ENCODE data around the gene GIPC1. TPM values are rescaled to one million over a fixed set of nuclear protein-coding genes. Genes with fewer than 3 reads are reported as not detected.
A peak's percentile ranks its signal among the peaks of the same experiment; 100 is the strongest.

Gene GIPC1
- total RNA-seq, 1 donor from 2014 or later, result 107 TPM

DNA sequence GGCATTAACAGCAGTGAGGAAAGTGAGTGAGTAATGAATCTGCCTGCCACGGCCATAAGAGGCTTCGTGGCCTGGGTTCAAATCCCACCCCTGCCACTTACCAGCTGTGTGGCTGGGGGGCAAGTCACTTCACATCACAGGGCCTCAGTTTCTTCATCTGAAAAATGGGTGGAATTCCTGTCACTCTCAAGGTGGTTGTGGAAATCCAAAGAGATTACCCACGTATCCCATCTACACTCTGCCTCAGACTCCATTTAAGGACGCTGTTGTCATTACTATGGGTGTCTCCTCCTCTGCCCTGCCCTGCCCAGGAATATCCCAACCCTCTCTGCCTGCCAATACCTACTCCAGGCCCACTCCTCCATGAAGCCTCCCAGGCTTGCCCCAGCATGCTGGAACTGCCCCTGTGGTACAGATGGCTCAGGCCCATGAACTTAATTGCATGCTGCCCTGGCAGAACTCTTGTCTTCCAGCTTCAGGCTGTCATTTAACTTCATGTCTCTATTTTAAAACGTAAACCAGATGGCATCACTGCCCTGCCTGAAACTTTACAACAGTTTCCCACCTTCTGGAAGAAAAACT, 3.1 kb downstream of the GIPC1 start:
- Mint-ChIP-seq H3K36me3 (ENCODE audit: low read depth) (peaks cover 13% of the 10 kb centered on the region), H3K4me3 (ENCODE audit: unreplicated experiment) (no peak overlapping the region), H3K4me1 (ENCODE audit: low read depth) (peaks cover 30% of the 10 kb centered on the region), H3K9me3 (ENCODE audit: low read depth) (no peaks in the 10 kb centered on the region), H3K27me3 (ENCODE audit: low read depth) (no peaks in the 10 kb centered on the region), H3K27ac (ENCODE audit: unreplicated experiment) (no peak overlapping the region)
- TF ChIP-seq CTCF (IDR thresholded peaks at IDR 0.05), result no peak
- DNase-seq (ENCODE audit: low spot score), result no peak

GRCh38 chr19:14487370-14488125, 8.4 kb downstream of the GIPC1 start:
- no peak for DNase-seq (ENCODE audit: low spot score)

DNA sequence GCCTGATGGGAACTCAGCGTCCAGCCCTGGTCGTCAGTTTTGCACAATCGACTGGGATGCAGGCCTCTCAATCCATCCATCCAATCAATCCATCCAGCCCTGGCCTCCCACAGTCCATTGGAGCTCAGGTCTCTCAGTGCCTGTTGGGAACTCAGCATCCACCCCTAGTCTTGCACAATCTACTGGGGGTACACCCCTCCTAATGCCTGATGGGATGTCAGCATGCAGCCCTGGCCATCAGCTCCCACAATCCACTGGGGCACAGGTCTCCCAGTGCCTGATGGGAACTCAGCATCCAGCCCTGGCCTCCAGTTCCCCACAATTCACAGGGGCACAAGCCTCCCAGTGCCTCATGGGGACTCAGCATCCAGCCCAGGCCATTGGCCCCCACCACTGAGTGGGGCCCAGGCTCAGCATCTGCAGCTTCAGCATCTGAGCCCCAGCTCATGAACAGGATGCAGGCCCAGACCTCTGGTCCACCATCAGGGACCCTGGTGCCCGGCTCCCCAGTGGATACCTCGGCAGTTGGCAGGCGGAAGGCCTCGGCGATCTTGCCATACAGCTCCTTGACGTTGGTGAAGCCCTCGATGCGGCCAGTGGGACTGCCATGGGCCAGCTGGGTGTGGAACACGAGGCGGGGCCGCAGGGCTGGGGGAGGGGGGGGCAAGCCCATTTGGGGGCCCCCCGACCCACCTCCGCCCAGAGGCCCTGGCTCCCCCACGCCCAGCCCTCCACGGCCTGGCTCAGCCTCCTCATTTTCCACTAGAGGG, 13.6 kb downstream of the GIPC1 start:
- no peak for DNase-seq (ENCODE audit: low spot score)
- peaks cover 5% of the 10 kb centered on the region for H3K4me1 Mint-ChIP-seq (ENCODE audit: low read depth)
- H3K9me3 Mint-ChIP-seq (ENCODE audit: low read depth), result no peaks in the 10 kb centered on the region
- H3K27me3 Mint-ChIP-seq (ENCODE audit: low read depth), result no peaks in the 10 kb centered on the region
- peaks cover 14% of the 10 kb centered on the region for H3K36me3 Mint-ChIP-seq (ENCODE audit: low read depth)
- TF ChIP-seq CTCF (IDR thresholded peaks at IDR 0.05), result no peak
- no peak overlapping the region for H3K27ac Mint-ChIP-seq (ENCODE audit: unreplicated experiment)
- H3K4me3 Mint-ChIP-seq (ENCODE audit: unreplicated experiment), result no peak overlapping the region

More at GRCh38 chr19:14487370-14488125, 8.4 kb downstream of the GIPC1 start:
- Mint-ChIP-seq H3K9me3 (ENCODE audit: low read depth) (no peaks in the 10 kb centered on the region), H3K4me3 (ENCODE audit: unreplicated experiment) (no peak overlapping the region), H3K4me1 (ENCODE audit: low read depth) (no peaks in the 10 kb centered on the region), H3K27ac (ENCODE audit: unreplicated experiment) (no peak overlapping the region), H3K27me3 (ENCODE audit: low read depth) (no peaks in the 10 kb centered on the region), H3K36me3 (ENCODE audit: low read depth) (peaks cover 18% of the 10 kb centered on the region)
- TF ChIP-seq CTCF (IDR thresholded peaks at IDR 0.05), result no peak

- TF ChIP-seq CTCF (IDR thresholded peaks at IDR 0.05), result no peak
- no peaks in the 10 kb centered on the region for H3K27me3 Mint-ChIP-seq (ENCODE audit: low read depth)
- no peak overlapping the region for H3K4me3 Mint-ChIP-seq (ENCODE audit: unreplicated experiment)
- DNase-seq (ENCODE audit: low spot score), result no peak
- no peaks in the 10 kb centered on the region for H3K9me3 Mint-ChIP-seq (ENCODE audit: low read depth)
- H3K27ac Mint-ChIP-seq (ENCODE audit: unreplicated experiment), result no peak overlapping the region
- H3K36me3 Mint-ChIP-seq (ENCODE audit: low read depth), result peaks cover 11% of the 10 kb centered on the region
- peaks cover 22% of the 10 kb centered on the region for H3K4me1 Mint-ChIP-seq (ENCODE audit: low read depth)
Observed at GRCh38 chr19:14480700-14481079, 15.2 kb downstream of the GIPC1 start.

GRCh38 chr19:14479975-14480699, 15.8 kb downstream of the GIPC1 start:
- H3K4me1 Mint-ChIP-seq (ENCODE audit: low read depth), result peaks cover 27% of the 10 kb centered on the region
- H3K36me3 Mint-ChIP-seq (ENCODE audit: low read depth), result peaks cover 11% of the 10 kb centered on the region
- no peaks in the 10 kb centered on the region for H3K27me3 Mint-ChIP-seq (ENCODE audit: low read depth)
- H3K9me3 Mint-ChIP-seq (ENCODE audit: low read depth), result no peaks in the 10 kb centered on the region
- TF ChIP-seq CTCF (IDR thresholded peaks at IDR 0.05), result peak; percentile 86
- H3K27ac Mint-ChIP-seq (ENCODE audit: unreplicated experiment), result no peak overlapping the region
- peak; percentile 92 for DNase-seq (ENCODE audit: low spot score)
- H3K4me3 Mint-ChIP-seq (ENCODE audit: unreplicated experiment), result no peak overlapping the region

All from chondrocyte (in vitro differentiated cells).